ENCODE results near the gene CACHD1.

DNA sequence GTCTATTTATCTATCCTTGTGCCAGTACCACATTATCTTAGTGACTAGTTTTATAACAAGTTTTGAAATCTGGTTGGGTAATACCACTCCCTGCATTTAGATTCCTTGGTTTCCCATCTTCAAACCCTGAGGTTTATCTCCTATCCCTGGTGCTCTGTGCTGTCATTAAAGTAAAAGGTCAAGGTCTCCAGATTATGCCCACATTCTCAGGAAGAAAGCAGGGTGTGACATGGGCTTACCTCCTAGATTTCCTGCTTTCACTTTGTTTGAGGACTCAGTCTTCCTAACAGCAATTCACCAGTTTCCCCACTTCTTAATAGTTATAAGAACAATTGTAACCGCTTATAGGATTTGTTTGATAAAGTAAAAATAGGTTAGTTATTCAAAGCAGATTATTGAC is 86.0 kb downstream of the CACHD1 start:
- TF ChIP-seq, protein P1, sequence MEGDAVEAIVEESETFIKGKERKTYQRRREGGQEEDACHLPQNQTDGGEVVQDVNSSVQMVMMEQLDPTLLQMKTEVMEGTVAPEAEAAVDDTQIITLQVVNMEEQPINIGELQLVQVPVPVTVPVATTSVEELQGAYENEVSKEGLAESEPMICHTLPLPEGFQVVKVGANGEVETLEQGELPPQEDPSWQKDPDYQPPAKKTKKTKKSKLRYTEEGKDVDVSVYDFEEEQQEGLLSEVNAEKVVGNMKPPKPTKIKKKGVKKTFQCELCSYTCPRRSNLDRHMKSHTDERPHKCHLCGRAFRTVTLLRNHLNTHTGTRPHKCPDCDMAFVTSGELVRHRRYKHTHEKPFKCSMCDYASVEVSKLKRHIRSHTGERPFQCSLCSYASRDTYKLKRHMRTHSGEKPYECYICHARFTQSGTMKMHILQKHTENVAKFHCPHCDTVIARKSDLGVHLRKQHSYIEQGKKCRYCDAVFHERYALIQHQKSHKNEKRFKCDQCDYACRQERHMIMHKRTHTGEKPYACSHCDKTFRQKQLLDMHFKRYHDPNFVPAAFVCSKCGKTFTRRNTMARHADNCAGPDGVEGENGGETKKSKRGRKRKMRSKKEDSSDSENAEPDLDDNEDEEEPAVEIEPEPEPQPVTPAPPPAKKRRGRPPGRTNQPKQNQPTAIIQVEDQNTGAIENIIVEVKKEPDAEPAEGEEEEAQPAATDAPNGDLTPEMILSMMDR (IDR thresholded peaks at IDR 0.05): no peak
- TF ChIP-seq POLR2AphosphoS5 (IDR thresholded peaks at IDR 0.05) (no peak), POLR2A (IDR thresholded peaks at IDR 0.05) (no peak)

Data from prostate gland (tissue), 2 donors.